ENCODE measurements around the gene RPL22.

Gene RPL22

GRCh38 chr1:6199298-6200187 lies at the start of gene RPL22:
TSS of gene RPL22 (minus strand) at chr1:6199595. CDS start at chr1:6199573, 22 bp downstream.
- peak; percentile 93 for DNase-seq (ENCODE audit: low spot score)

DNA sequence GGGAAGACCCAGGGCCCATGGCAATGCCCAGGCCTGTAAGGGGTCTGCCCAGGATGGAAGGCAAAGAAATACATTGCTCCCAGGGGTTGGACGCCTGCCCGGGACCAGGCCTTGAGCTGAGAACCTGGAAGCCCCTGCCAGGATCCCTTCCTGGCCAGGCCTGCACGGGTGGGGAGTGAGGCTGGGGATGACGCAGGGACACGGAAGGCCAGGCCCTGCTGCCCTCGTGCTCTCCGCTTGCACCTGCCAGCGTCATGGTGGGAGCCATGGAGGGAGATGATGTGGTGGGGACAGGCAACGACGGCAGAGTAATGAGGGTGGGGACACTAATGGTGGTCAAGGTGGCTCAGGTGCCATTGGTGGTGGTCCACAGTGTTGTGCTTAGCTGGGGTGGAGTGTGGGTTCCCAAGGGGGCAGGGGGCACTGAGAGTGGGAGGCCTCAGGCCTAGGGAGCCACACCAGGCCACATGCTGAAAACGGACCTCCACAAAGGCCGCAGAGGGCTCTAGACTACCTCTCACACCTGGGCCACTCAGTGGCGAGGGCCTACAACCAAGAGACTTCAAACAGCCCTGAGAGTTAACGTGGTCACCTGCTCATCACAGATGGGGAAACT lies 48.9 kb upstream of the RPL22 start:
- no peak for DNase-seq (ENCODE audit: low spot score)

GRCh38 chr1:6247651-6248050 lies 48.3 kb upstream of the RPL22 start:
- DNase-seq (ENCODE audit: low spot score) = no peak

- peak; percentile 89 for DNase-seq (ENCODE audit: low spot score)
These were observed 47.4 kb upstream of the RPL22 start for GRCh38 chr1:6246497-6247467.

DNA sequence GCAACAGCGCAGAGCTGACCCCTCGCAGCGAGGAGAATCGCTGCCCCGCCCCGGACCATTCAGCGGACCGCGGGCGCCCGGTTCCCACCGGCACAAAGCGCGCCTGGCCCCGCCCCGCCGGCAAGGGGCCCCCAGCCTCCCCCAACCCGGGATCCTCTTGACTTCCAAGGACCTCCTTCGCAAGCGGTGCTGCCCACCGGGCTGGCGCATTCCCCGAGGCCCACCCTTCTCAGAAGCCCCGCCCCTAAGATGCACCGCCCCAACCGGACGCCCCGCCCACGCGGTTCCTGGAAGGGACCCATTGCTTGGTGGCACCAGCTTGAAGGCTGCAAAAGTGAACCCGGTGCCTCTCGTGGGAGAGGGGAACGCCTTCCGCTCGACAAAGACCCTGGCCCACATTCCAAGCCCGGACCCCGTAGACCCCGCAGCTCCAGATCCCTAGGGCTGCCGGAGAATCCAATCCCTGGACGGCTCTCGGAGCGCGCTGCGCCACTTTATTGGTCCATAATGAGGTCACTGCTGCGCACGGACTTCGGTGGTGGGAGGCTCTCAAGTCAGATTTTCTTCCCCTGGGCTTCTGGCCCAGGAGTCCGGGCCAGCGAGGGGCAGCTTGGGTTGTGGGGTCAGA lies 46.6 kb upstream of the RPL22 start:
- DNase-seq (ENCODE audit: low spot score) = peak; percentile 69

DNA sequence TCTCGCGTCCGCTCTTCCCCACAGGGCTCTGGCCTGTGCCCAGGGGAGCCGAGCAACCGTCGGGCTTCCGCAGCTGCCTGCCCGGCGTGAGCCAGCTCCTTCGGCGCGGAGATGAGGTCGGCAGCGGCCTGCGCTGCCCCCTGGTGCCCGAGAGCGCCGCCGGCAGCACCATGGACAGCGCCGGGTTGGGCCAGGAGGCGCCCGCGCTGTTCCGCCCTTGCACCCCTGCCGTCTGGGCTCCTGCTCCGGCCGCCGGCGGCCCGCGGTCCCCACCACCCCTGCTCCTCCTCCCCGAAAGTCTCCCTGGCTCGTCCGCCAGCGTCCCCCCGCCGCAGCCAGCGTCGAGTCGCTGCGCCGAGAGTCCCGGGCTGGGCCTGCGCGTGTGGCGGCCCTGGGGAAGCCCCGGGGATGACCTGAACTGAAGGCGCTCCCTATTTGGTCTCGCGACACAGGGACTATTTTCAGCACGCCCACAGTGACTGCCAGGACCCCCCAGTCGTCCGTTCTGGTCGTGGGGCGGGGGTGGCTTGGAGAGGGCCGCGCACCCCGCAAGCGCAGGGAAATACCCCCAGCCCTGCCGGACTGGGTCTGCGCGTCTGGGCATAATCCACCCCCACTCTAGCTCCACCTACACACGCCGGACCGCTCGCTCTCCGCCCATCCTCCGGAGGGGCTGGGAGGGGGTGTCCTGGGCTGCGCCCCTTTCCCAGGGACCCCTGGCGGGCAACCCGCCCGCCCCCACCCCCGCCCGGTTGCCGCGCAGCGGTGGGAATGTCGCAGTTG lies 45.9 kb upstream of the RPL22 start:
- DNase-seq (ENCODE audit: low spot score) = peak; percentile 86

DNA sequence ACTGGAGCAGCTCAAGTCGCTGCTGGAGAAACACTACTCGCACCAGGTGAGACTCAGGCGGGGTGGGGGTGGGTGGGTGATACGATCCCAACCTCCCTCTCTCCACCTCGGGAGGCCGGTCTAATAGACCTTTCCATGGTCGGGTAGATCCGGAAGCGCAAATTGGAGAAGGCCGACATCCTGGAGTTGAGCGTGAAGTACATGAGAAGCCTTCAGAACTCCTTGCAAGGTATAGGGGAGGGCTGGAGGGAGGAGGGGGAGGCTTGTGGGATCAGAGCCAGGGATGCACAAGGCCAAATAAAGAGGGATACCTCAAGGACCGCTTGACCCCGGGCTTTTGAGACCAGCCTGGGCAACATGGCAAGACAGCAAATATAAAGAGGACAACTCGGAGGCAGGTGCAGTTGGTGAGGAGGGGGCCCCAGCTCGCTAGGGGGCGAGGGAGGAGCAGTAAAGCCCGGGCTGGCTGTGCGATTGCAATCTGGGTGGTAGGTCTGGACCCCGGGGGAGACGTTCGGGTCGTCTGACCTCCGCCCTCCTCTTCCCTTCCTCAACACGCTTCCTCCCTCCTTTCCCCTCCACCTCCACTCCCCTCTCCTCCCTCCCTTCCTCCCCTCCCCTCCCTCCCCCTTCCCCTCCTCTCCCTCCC lies 45.1 kb upstream of the RPL22 start:
- DNase-seq (ENCODE audit: low spot score) = no peak

DNA sequence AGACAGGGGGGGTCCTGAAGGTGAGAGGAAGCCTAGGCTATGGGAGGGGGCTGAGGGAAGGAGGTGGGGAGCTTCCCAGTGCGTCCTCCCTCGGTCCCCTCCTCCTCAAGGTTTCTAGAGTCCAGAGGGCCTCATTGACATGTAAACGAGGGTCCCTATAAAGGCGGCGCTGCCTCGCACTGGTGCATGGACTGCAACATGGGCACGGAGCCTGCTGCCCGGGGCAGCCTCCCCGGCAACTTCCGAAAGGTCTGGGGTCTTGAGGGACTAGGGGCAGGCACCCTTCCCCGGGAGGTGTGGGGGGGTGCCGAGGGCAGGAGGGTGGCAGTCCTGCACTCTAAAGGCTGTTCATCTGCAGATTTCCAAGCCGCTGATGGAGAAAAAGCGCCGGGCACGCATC lies 44.6 kb upstream of the RPL22 start, which contains the start of gene HES3:
TSS of gene HES3 (plus strand) at position 187 of the 400 bp plus-strand sequence. CDS start at position 374, 187 bp downstream.
- DNase-seq (ENCODE audit: low spot score) = no peak

DNA sequence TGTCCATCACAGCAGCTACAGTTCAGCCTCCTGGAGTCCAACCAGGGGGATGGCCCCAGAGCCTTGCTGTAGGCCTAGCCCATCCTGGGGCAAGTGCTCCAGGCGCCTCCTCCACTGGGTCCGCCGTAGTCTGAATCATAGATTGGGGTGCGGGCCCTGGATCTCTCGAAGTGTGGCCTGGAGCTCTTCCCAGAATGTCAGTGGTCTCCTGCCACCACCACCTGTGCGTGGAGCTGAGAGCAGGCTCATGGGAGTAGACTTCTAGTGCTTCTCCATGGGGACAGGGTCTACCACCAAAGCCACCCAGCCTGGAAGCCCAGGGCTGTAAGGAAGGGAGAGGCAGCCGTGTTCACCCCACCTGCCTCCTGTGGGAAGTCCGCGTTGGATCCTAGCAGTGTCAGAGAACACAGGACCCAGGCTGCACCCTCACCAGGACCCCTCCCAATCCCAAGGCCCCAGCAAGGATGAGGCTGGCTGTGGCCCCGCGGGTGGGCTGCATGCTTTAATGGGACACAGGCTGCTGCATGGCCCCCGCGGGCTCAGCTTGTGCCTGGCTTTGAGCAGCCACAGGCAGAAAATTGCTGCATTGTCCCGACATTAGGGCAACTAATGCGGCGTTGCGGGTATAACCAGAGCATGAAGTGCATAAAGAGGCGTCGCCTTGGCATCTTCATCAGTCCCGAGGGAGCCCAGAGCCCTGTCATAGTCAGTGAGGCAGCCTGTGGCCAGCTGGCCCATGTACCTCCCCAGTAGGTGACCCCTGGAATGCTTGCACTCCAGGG lies 43.8 kb upstream of the RPL22 start:
- no peak for DNase-seq (ENCODE audit: low spot score)

- no peak for DNase-seq (ENCODE audit: low spot score)
These were observed 42.7 kb upstream of the RPL22 start for GRCh38 chr1:6241887-6242740.

- DNase-seq (ENCODE audit: low spot score) = no peak
These were observed 41.9 kb upstream of the RPL22 start for GRCh38 chr1:6241107-6241886.

GRCh38 chr1:6239950-6240768 lies 40.8 kb upstream of the RPL22 start:
- no peak for DNase-seq (ENCODE audit: low spot score)

- DNase-seq (ENCODE audit: low spot score) = no peak
These were observed 39.9 kb upstream of the RPL22 start for GRCh38 chr1:6239213-6239752.

GRCh38 chr1:6237093-6237492 lies 37.7 kb upstream of the RPL22 start:
- no peak for DNase-seq (ENCODE audit: low spot score)

DNA sequence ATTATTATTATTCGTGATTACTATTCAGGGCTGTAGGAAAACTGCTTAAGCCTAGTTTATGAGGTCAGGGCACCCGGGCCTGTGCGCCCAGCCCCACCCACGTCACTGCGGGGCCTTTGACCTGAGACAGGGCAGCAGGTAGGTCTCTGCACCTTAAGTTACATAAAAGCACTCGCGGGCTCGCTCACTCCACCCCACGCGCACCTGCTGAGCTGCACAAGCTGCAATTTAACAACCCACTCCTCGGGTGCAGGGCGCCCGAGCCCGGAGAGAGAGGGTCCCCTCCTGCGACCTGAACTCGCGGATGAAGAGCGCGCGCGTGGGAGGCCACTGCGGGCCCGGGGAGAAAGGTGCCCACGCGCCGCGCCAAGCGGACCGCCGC lies 35.9 kb upstream of the RPL22 start:
- DNase-seq (ENCODE audit: low spot score) = no peak

GRCh38 chr1:6234502-6235295 lies 35.3 kb upstream of the RPL22 start:
- DNase-seq (ENCODE audit: low spot score) = no peak

All from germinal center (tissue), 1 donor.